Epithelial cell of esophagus (primary cell): Measurements from ENCODE around the gene SLC5A12.

Experiments used
- DNase-seq: peaks from one replicate; pipeline ENCODE4 v3.0.0; 2010; ENCODE audit warnings: low read depth
- H3K4me3 ChIP-seq: 2 replicates; pipeline ENCODE4 v1.5.1; 2011; ENCODE audit warnings: mild to moderate bottlenecking, low read length, control low read depth
- CTCF ChIP-seq: IDR thresholded peaks from 2 replicates; pipeline ENCODE4 v1.5.1; 2011; ENCODE audit warnings: low read depth, mild to moderate bottlenecking, low read length, control low read depth, inconsistent platforms; ENCODE audit not compliant: insufficient read depth; ENCODE audit errors: missing control alignments

Gene SLC5A12

GRCh38 chr11:26721948-26722475 lies at the start of gene SLC5A12:
TSS of gene SLC5A12 (minus strand) at chr11:26722060. CDS start at chr11:26721714, 346 bp downstream.
- DNase-seq, result no peak
- no peak for TF ChIP-seq CTCF
- no peak within 1 kb of the TSS for H3K4me3 ChIP-seq

- TF ChIP-seq CTCF, result no peak
- H3K4me3 ChIP-seq, result no peak overlapping the region
- no peak for DNase-seq
Observed at GRCh38 chr11:26769027-26769426, 47.2 kb upstream of the SLC5A12 start.

GRCh38 chr11:26767060-26767459 lies 45.2 kb upstream of the SLC5A12 start:
- H3K4me3 ChIP-seq, result no peak overlapping the region
- TF ChIP-seq CTCF, result no peak
- DNase-seq, result no peak

- no peak overlapping the region for H3K4me3 ChIP-seq
- DNase-seq, result no peak
- TF ChIP-seq CTCF, result no peak
Observed at GRCh38 chr11:26765323-26765722, 43.5 kb upstream of the SLC5A12 start.

- no peak for DNase-seq
- H3K4me3 ChIP-seq, result no peak overlapping the region
- no peak for TF ChIP-seq CTCF
Observed at GRCh38 chr11:26764825-26765224, 43.0 kb upstream of the SLC5A12 start.

GRCh38 chr11:26764315-26764714 lies 42.5 kb upstream of the SLC5A12 start:
- no peak overlapping the region for H3K4me3 ChIP-seq
- no peak for TF ChIP-seq CTCF
- DNase-seq, result no peak

- DNase-seq, result no peak
- H3K4me3 ChIP-seq, result no peak overlapping the region
- no peak for TF ChIP-seq CTCF
Observed at GRCh38 chr11:26762089-26762488, 40.2 kb upstream of the SLC5A12 start.
